Hepatocyte (in vitro differentiated cells): ENCODE measurements around the gene RAB3GAP2. TPM values are rescaled to one million over a fixed set of nuclear protein-coding genes. Genes with fewer than 3 reads are reported as not detected.

ENCODE experiments used
- DNase-seq: peaks from one replicate; pipeline ENCODE4 v3.0.0-alpha.2; 2016; ENCODE audit warnings: low spot score
- H2AFZ ChIP-seq: fragments of 200-600 bp; sonication (generic); 2 replicates; pipeline ENCODE4 v1.6.0; 2016; ENCODE audit warnings: antibody characterized with exemption, mild to moderate bottlenecking
- H3K27ac ChIP-seq: fragments of 200-600 bp; sonication (generic); 2 replicates; pipeline ENCODE4 v1.5.1; 2016; ENCODE audit warnings: mild to moderate bottlenecking
- H3K27me3 ChIP-seq: fragments of 200-600 bp; sonication (generic); 2 replicates; pipeline ENCODE4 v1.6.1; 2016
- H3K36me3 ChIP-seq: fragments of 200-600 bp; sonication (generic); replicated peaks from 2 replicates; pipeline ENCODE4 v1.5.1; 2016; ENCODE audit warnings: low read depth; ENCODE audit not compliant: insufficient read depth
- H3K4me1 ChIP-seq: fragments of 200-600 bp; sonication (generic); 2 replicates; pipeline ENCODE4 v1.5.1; 2016; ENCODE audit warnings: mild to moderate bottlenecking, moderate library complexity; ENCODE audit not compliant: insufficient read depth
- H3K4me2 ChIP-seq: fragments of 200-600 bp; sonication (generic); 2 replicates; pipeline ENCODE4 v1.6.0; 2016
- H3K4me3 ChIP-seq: fragments of 200-600 bp; sonication (generic); 2 replicates; pipeline ENCODE4 v1.5.1; 2016; ENCODE audit warnings: mild to moderate bottlenecking
- H3K79me2 ChIP-seq: fragments of 200-600 bp; sonication (generic); 2 replicates; pipeline ENCODE4 v1.6.0; 2017; ENCODE audit warnings: mild to moderate bottlenecking
- H3K9me2 ChIP-seq: fragments of 200-600 bp; sonication (generic); replicated peaks from 2 replicates; pipeline ENCODE4 v1.6.0; 2017; ENCODE audit warnings: mild to moderate bottlenecking; ENCODE audit not compliant: insufficient read depth
- H3K9me3 ChIP-seq: fragments of 200-600 bp; sonication (generic); 2 replicates; pipeline ENCODE4 v1.5.1; 2016; ENCODE audit warnings: low read depth, mild to moderate bottlenecking
- H4K20me1 ChIP-seq: fragments of 200-600 bp; sonication (generic); 2 replicates; pipeline ENCODE4 v1.6.0; 2016; ENCODE audit warnings: mild to moderate bottlenecking; ENCODE audit not compliant: insufficient read depth, poor library complexity, severe bottlenecking
- EZH2 ChIP-seq: fragments of 200-600 bp; sonication (generic); IDR thresholded peaks from 2 replicates; pipeline ENCODE4 v1.6.1; 2016; ENCODE audit warnings: antibody characterized with exemption, mild to moderate bottlenecking, borderline replicate concordance
- EZH2phosphoT487 ChIP-seq: fragments of 200-600 bp; sonication (generic); IDR thresholded peaks from one replicate; pipeline ENCODE4 v1.6.1; 2018; ENCODE audit warnings: antibody characterized with exemption, mild to moderate bottlenecking, low read depth, moderate library complexity; ENCODE audit not compliant: unreplicated experiment, severe bottlenecking
- WGBS: methylation state at CpG from one replicate; pipeline ENCODE4 v1.1.6; 2016; ENCODE audit warnings: low lambda C conversion rate; ENCODE audit errors: missing lambda C conversion rate; 5-methylcytosine and 5-hydroxymethylcytosine counted together
- polyA plus RNA-seq: library from polyadenylated mRNA; unstranded; fragments of >200 nt; fragmentation: Nextera tagmentation; extraction: Ambion mirVana; gene quantifications from 2 replicates; pipeline ENCODE4 v1.2.1, GENCODE V29; 2016
- total RNA-seq: library from RNA; depleted of rRNA; stranded (reverse); fragments of >200 nt; gene quantifications from 2 replicates; pipeline ENCODE4 v1.2.3, GENCODE V29; 2014
- TF ChIP-seq, protein P1 (sequence below): fragments of 200-600 bp; sonication (generic); IDR thresholded peaks from 2 replicates; pipeline ENCODE4 v1.5.1; 2016; ENCODE audit warnings: antibody characterized with exemption, mild to moderate bottlenecking; ENCODE audit not compliant: poor library complexity

The RAB3GAP2 gene
- total and polyA plus RNA-seq, 2 experiments from 2014 or later, result 13.7 to 31.6 TPM

DNA sequence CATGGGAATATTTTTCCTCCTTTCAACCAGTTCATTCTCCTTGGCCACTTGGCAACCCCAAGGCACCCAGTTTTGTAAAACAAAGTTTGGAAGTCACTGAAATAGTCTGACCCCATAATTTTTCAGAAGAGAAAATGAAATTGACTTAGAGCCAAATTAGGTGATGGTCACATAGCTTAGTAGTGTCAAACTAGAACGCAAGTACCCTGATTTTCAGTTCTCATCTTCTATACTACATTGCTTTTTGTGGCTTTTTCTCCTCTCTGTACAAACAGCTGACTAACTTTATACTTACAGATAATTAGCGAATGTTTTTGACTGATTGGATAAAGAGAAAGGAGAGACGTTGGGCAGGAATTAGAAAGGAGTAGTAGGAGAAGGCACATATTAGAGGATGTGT lies 145.2 kb downstream of the RAB3GAP2 start:
- Histone ChIP-seq H3K4me1 (no peaks in the 10 kb centered on the region), H3K79me2 (peaks cover 5% of the 10 kb centered on the region), H3K4me3 (no peak overlapping the region), H3K27me3 (no peaks in the 10 kb centered on the region), H3K36me3 (no peaks in the 10 kb centered on the region), H4K20me1 (no peaks in the 10 kb centered on the region), H3K9me2 (no peaks in the 10 kb centered on the region), H3K4me2 (no peak overlapping the region), H3K9me3 (peaks cover 4% of the 10 kb centered on the region), H3K27ac (no peak overlapping the region), H2AFZ (no peak overlapping the region)
- no peak for DNase-seq
- no peak for TF ChIP-seq EZH2phosphoT487
- TF ChIP-seq, protein P1, sequence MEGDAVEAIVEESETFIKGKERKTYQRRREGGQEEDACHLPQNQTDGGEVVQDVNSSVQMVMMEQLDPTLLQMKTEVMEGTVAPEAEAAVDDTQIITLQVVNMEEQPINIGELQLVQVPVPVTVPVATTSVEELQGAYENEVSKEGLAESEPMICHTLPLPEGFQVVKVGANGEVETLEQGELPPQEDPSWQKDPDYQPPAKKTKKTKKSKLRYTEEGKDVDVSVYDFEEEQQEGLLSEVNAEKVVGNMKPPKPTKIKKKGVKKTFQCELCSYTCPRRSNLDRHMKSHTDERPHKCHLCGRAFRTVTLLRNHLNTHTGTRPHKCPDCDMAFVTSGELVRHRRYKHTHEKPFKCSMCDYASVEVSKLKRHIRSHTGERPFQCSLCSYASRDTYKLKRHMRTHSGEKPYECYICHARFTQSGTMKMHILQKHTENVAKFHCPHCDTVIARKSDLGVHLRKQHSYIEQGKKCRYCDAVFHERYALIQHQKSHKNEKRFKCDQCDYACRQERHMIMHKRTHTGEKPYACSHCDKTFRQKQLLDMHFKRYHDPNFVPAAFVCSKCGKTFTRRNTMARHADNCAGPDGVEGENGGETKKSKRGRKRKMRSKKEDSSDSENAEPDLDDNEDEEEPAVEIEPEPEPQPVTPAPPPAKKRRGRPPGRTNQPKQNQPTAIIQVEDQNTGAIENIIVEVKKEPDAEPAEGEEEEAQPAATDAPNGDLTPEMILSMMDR, result no peak
- TF ChIP-seq EZH2, result no peak
- WGBS, result 100% methylated on average over 3 of the region's 3 CpGs

DNA sequence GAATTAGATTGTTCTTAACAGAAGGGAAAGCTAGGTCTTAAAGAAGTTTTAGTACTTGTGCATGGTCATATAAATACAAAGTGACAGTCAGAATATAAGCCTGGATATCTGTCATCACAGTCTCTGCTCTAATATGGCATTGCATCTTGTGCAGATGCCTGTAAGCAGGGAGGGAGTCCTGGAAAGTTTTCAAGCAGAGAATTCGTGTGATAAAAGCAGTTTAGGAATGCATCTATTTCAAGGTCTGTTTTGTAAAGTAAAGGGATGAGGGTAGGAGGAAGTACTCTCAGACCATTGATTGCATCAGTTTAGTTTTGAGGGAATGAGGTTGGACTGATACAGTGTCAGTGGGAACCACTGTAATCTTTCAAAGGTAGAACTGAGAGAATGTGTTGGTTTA lies 147.7 kb downstream of the RAB3GAP2 start:
- no peaks in the 10 kb centered on the region for H3K36me3 ChIP-seq

DNA sequence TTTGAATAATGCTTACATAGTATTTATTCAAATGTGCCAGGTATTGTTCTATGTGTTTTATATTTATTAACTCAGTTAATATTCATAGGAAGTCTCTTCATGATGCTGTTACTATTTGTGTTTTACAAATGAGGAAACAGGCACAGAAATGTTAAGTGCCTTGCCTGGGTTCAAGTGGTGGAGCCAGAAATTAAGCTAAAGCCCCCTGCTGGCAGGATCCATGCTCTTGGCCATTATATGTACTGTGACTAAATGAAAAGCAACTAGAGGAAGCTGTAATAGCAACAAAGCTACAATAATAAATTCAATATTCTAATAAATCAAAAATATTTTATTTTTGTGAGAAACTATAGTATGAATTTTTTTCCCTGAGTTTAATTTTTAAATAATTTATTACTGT lies 148.4 kb downstream of the RAB3GAP2 start:
- no peak overlapping the region for H2AFZ ChIP-seq
- no peak for DNase-seq
- peak overlapping the region; percentile 94 for H3K27ac ChIP-seq
- H3K4me1 ChIP-seq, result peaks cover 6% of the 10 kb centered on the region
- H4K20me1 ChIP-seq, result no peaks in the 10 kb centered on the region
- no peak for TF ChIP-seq EZH2
- TF ChIP-seq, protein P1, result peak; percentile 24
- no peaks in the 10 kb centered on the region for H3K9me3 ChIP-seq
- H3K4me2 ChIP-seq, result no peak overlapping the region
- H3K79me2 ChIP-seq, result no peaks in the 10 kb centered on the region
- H3K27me3 ChIP-seq, result no peaks in the 10 kb centered on the region
- no peaks in the 10 kb centered on the region for H3K9me2 ChIP-seq
- H3K4me3 ChIP-seq, result no peak overlapping the region
- no peaks in the 10 kb centered on the region for H3K36me3 ChIP-seq

More for the DNA sequence above, 147.7 kb downstream of the RAB3GAP2 start:
- Histone ChIP-seq H2AFZ (no peak overlapping the region), H3K79me2 (peaks cover 2% of the 10 kb centered on the region), H4K20me1 (no peaks in the 10 kb centered on the region), H3K27ac (peak overlapping the region; percentile 94), H3K4me2 (no peak overlapping the region), H3K4me1 (peaks cover 6% of the 10 kb centered on the region), H3K4me3 (no peak overlapping the region), H3K9me3 (peaks cover 2% of the 10 kb centered on the region), H3K27me3 (no peaks in the 10 kb centered on the region), H3K9me2 (no peaks in the 10 kb centered on the region)
- no peak for DNase-seq
- no peak for TF ChIP-seq EZH2
- no peak for TF ChIP-seq EZH2phosphoT487
- TF ChIP-seq, protein P1, result no peak
- 21% methylated on average over 1 of the region's 1 CpG for WGBS

DNA sequence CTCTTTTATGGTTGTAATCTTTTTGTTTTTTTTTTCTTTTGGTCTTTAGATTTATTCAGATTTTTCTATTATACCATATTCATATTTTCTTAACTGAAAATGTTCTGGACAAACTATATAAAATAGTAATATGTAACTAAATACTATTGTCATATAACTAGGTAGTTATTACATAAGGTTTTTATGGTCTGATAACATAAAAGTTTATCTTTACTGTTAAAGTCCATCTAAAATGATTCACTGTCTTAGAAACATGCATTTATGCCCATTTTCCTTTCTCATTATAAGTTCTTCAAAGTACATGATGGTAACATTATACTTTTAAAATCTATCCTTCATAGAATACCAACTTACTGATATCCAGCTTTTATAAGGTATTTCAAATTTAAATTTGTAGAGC lies 149.2 kb downstream of the RAB3GAP2 start:
- H3K79me2 ChIP-seq, result peaks cover 3% of the 10 kb centered on the region
- no peaks in the 10 kb centered on the region for H3K36me3 ChIP-seq
- peak overlapping the region; percentile 50 for H3K4me2 ChIP-seq
- TF ChIP-seq, protein P1, result no peak
- TF ChIP-seq EZH2phosphoT487 (no peak), EZH2 (no peak)
- no peak overlapping the region for H3K4me3 ChIP-seq
- no peak for DNase-seq
- peaks cover 6% of the 10 kb centered on the region for H3K4me1 ChIP-seq
- H3K9me3 ChIP-seq, result no peaks in the 10 kb centered on the region
- H4K20me1 ChIP-seq, result no peaks in the 10 kb centered on the region
- H3K27ac ChIP-seq, result peak overlapping the region; percentile 94
- no peaks in the 10 kb centered on the region for H3K9me2 ChIP-seq
- no peak overlapping the region for H2AFZ ChIP-seq
- H3K27me3 ChIP-seq, result no peaks in the 10 kb centered on the region
